HCT116 (cell line): ENCODE data around the gene KRT7. TPM values are rescaled to one million over a fixed set of nuclear protein-coding genes. Genes with fewer than 3 reads are reported as not detected.

Experiments used
- ATAC-seq: fragments of 200-7000 bp; cut with Tn5 transposase; 2 replicates; pipeline ENCODE4 v1.9.1; 2020; ENCODE audit warnings: mild to moderate bottlenecking, moderate library complexity
- BruUV-seq: library from RNA; stranded (reverse); fragments of 400-500 nt; replicated peaks from 2 replicates; lab custom pipeline; 2021; lab: Mats Ljungman, UMichigan
- CTCF ChIA-PET: fragments of 300-600 bp; sonication (Branson Sonifier 250); formaldehyde crosslinking; loops from one replicate; lab custom pipeline; 2021; ENCODE audit warnings: antibody characterized with exemption; lab: Charles Lee
- POLR2A ChIA-PET: fragments of 300-600, 350-600 bp; sonication (Branson Sonifier 250); formaldehyde crosslinking; loops from one replicate; lab custom pipeline; 2021; ENCODE audit warnings: antibody characterized with exemption; lab: Charles Lee
- RAD21 ChIA-PET, 2 experiments: fragments of 300-600 bp; sonication (Branson Sonifier 250); formaldehyde crosslinking; loops; one replicate each; lab custom pipeline; 2023; ENCODE audit warnings: low total read pairs in 2 of 2; ENCODE audit not compliant: uncharacterized antibody in 2 of 2, unreplicated experiment in 2 of 2, low non-redundant PET in 1 of 2; lab: Charles Lee
- DNase-seq: peaks from one replicate; pipeline ENCODE4 v3.0.0-alpha.2; 2010; ENCODE audit warnings: low read depth, low spot score
- H2AFZ ChIP-seq: fragments of 200-600 bp; shearing (Covaris generic), sonication (generic); 2 replicates; pipeline ENCODE4 v1.6.1; 2017; ENCODE audit warnings: low read depth, mixed run types, mixed read lengths, antibody characterized with exemption, low read length; ENCODE audit not compliant: poor library complexity, severe bottlenecking
- H3K27ac ChIP-seq: 2 replicates; pipeline ENCODE4 v1.5.1; 2012; ENCODE audit warnings: low read depth, low read length
- H3K27me3 ChIP-seq: fragments of 200-600 bp; sonication (generic); 2 replicates; pipeline ENCODE4 v1.6.1; 2016; ENCODE audit warnings: mixed run types, low read length, mixed read lengths; ENCODE audit not compliant: insufficient read depth
- H3K36me3 ChIP-seq, 2 experiments: fragments of 200-500 bp in 1 of 2; fragments of 200-600 bp in 1 of 2; sonication (Bioruptor generic) in 1 of 2; sonication (generic) in 1 of 2; 2 replicates each; pipeline versions ENCODE4 v1.5.1 to v1.6.1; 2014 to 2016; ENCODE audit warnings: low read length in 2 of 2, inconsistent platforms in 1 of 2, mixed read lengths in 1 of 2, mixed run types in 1 of 2; ENCODE audit not compliant: insufficient read depth in 2 of 2, control insufficient read depth in 1 of 2
- H3K4me1 ChIP-seq, 2 experiments: fragments of 200-600 bp in 1 of 2; sonication (generic) in 1 of 2; 2 replicates each; pipeline versions ENCODE4 v1.5.1 to v1.6.1; 2012 to 2017; ENCODE audit warnings: low read length in 2 of 2, inconsistent platforms in 1 of 2, mild to moderate bottlenecking in 1 of 2, mixed read lengths in 1 of 2, mixed run types in 1 of 2, moderate library complexity in 1 of 2; ENCODE audit not compliant: insufficient read depth in 2 of 2, control insufficient read depth in 1 of 2
- H3K4me2 ChIP-seq: fragments of 200-600 bp; sonication (generic); 2 replicates; pipeline ENCODE4 v1.6.1; 2017; ENCODE audit warnings: mixed run types, low read length, mixed read lengths
- H3K4me3 ChIP-seq, 2 experiments: fragments of 200-600 bp in 1 of 2; sonication (generic) in 1 of 2; replicated peaks in 1 of 2; 2 replicates each; pipeline ENCODE4 v1.5.1; 2011 to 2016; ENCODE audit warnings: low read length in 2 of 2, control low read depth in 1 of 2, low read depth in 1 of 2, mild to moderate bottlenecking in 1 of 2, mixed read lengths in 1 of 2, mixed run types in 1 of 2
- H3K79me2 ChIP-seq: fragments of 200-600 bp; sonication (generic); 2 replicates; pipeline ENCODE4 v1.6.1; 2017; ENCODE audit warnings: mild to moderate bottlenecking, mixed run types, low read length, moderate library complexity, mixed read lengths; ENCODE audit not compliant: insufficient read depth
- H3K9ac ChIP-seq: fragments of 200-600 bp; sonication (generic); 2 replicates; pipeline ENCODE4 v1.6.1; 2016; ENCODE audit warnings: low read length, mixed read lengths
- H3K9me2 ChIP-seq: fragments of 200-600 bp; sonication (generic), shearing (Covaris generic); 2 replicates; pipeline ENCODE4 v1.6.1; 2017; ENCODE audit warnings: mixed run types, mild to moderate bottlenecking, moderate library complexity; ENCODE audit not compliant: insufficient read depth
- H3K9me3 ChIP-seq, 2 experiments: fragments of 200-500 bp in 1 of 2; fragments of 200-600 bp in 1 of 2; sonication (Bioruptor generic) in 1 of 2; sonication (generic) in 1 of 2; 2 replicates each; pipeline ENCODE4 v1.6.1; 2014 to 2017; ENCODE audit warnings: low read length in 2 of 2, mixed read lengths in 2 of 2, inconsistent platforms in 1 of 2, low read depth in 1 of 2, mild to moderate bottlenecking in 1 of 2, mixed run types in 1 of 2, moderate library complexity in 1 of 2; ENCODE audit not compliant: control insufficient read depth in 1 of 2, insufficient read depth in 1 of 2
- H4K20me1 ChIP-seq: fragments of 200-600 bp; sonication (generic), shearing (Covaris generic); 2 replicates; pipeline ENCODE4 v1.6.1; 2017; ENCODE audit warnings: mixed run types, mild to moderate bottlenecking, moderate library complexity; ENCODE audit not compliant: insufficient read depth
- CBX3 ChIP-seq: IDR thresholded peaks from 2 replicates; pipeline ENCODE4 v1.6.1; 2012; ENCODE audit warnings: low read depth
- CEBPB ChIP-seq: IDR thresholded peaks from 2 replicates; pipeline ENCODE4 v1.6.1; 2012; ENCODE audit warnings: low read depth
- CTCF ChIP-seq, 3 experiments: fragments of 200-600 bp in 1 of 3; sonication (generic) in 1 of 3; IDR thresholded peaks in 2 of 3; conservative IDR thresholded peaks in 1 of 3; 2 replicates each; pipeline ENCODE4 v1.5.1; 2012 to 2017; ENCODE audit warnings: low read depth in 2 of 3, low read length in 2 of 3, antibody characterized with exemption in 1 of 3, borderline replicate concordance in 1 of 3, control low read depth in 1 of 3, mild to moderate bottlenecking in 1 of 3, mixed read lengths in 1 of 3, mixed run types in 1 of 3, moderate library complexity in 1 of 3; ENCODE audit not compliant: insufficient read depth in 1 of 3
- EGR1 ChIP-seq: IDR thresholded peaks from 2 replicates; pipeline ENCODE4 v1.6.1; 2012; ENCODE audit warnings: low read depth
- ELF1 ChIP-seq: IDR thresholded peaks from 2 replicates; pipeline ENCODE4 v1.6.1; 2012; ENCODE audit warnings: low read depth, borderline replicate concordance
- EZH2 ChIP-seq: fragments of 200-600 bp; sonication (generic); IDR thresholded peaks from 2 replicates; pipeline ENCODE4 v1.6.1; 2017; ENCODE audit warnings: antibody characterized with exemption, mixed run types
- EZH2phosphoT487 ChIP-seq: fragments of 200-600 bp; IDR thresholded peaks from 2 replicates; pipeline ENCODE4 v1.6.1; 2018; ENCODE audit warnings: antibody characterized with exemption, borderline replicate concordance
- JUND ChIP-seq: IDR thresholded peaks from 2 replicates; pipeline ENCODE4 v1.6.1; 2012
- POLR2A ChIP-seq: IDR thresholded peaks from 2 replicates; pipeline ENCODE4 v1.7.0; 2011; ENCODE audit warnings: borderline replicate concordance; ENCODE audit not compliant: insufficient read depth, insufficient read length; ENCODE audit errors: extremely low read depth
- POLR2AphosphoS5 ChIP-seq: IDR thresholded peaks from 2 replicates; pipeline ENCODE4 v1.6.1; 2011; ENCODE audit warnings: mild to moderate bottlenecking, low read depth, low read length, moderate library complexity
- SRF ChIP-seq: IDR thresholded peaks from 2 replicates; pipeline ENCODE4 v1.6.1; 2012; ENCODE audit warnings: low read depth
- TCF7L2 ChIP-seq: IDR thresholded peaks from 2 replicates; pipeline ENCODE4 v1.7.0; 2011; ENCODE audit warnings: borderline replicate concordance, inconsistent platforms; ENCODE audit not compliant: insufficient read depth, insufficient read length; ENCODE audit errors: extremely low read depth
- YY1 ChIP-seq: IDR thresholded peaks from 2 replicates; pipeline ENCODE4 v1.6.1; 2011; ENCODE audit warnings: low read length, low read depth, moderate library complexity, mild to moderate bottlenecking; ENCODE audit not compliant: insufficient replicate concordance; ENCODE audit errors: extremely low read depth
- ZNF274 ChIP-seq: fragments of 200-500 bp; sonication (Bioruptor generic); IDR thresholded peaks from 2 replicates; pipeline ENCODE4 v1.6.1; 2014; ENCODE audit warnings: mild to moderate bottlenecking, low read depth, low read length, inconsistent platforms
- intact Hi-C: fragments of 100-400 bp; cut with micrococcal nuclease; formaldehyde crosslinking; loops from 2 replicates; pipeline ENCODE4 v1.10.0; 2022
- total RNA-seq: library from RNA; stranded (reverse); gene quantifications from one replicate; pipeline ENCODE4 v1.2.1, GENCODE V29; 2021; ENCODE audit not compliant: unreplicated experiment
- TF ChIP-seq, protein P1 (sequence below): IDR thresholded peaks from 2 replicates; pipeline ENCODE4 v1.6.1; 2011; ENCODE audit warnings: mild to moderate bottlenecking, low read length, moderate library complexity; ENCODE audit not compliant: insufficient replicate concordance; ENCODE audit errors: extremely low read depth
- TF ChIP-seq, protein P2 (sequence below): IDR thresholded peaks from 2 replicates; pipeline ENCODE4 v1.6.1; 2012; ENCODE audit warnings: low read depth
- TF ChIP-seq, protein P3 (sequence below): IDR thresholded peaks from 2 replicates; pipeline ENCODE4 v1.6.1; 2012

The KRT7 gene
- total RNA-seq, 1 experiment from 2014 or later, result 72.6 TPM

- Histone ChIP-seq H3K4me2 (peak within 1 kb of the TSS; percentile 78), H3K4me3 (peak within 1 kb of the TSS; percentile 39 to 52)
- intact Hi-C loops, result no loop called here
- no peak for TF ChIP-seq CEBPB
- TF ChIP-seq YY1, result no peak
- no peak for TF ChIP-seq CTCF (IDR thresholded peaks at IDR 0.05 in 2 of 3, conservative IDR thresholded peaks at IDR 0.05 in 1 of 3; ENCODE audit: borderline replicate concordance in 1 of 3, insufficient read depth in 1 of 3, low read depth in 2 of 3, low read length in 2 of 3)
- TF ChIP-seq POLR2A, result no peak
- TF ChIP-seq CBX3, result no peak
- TF ChIP-seq, protein P1, sequence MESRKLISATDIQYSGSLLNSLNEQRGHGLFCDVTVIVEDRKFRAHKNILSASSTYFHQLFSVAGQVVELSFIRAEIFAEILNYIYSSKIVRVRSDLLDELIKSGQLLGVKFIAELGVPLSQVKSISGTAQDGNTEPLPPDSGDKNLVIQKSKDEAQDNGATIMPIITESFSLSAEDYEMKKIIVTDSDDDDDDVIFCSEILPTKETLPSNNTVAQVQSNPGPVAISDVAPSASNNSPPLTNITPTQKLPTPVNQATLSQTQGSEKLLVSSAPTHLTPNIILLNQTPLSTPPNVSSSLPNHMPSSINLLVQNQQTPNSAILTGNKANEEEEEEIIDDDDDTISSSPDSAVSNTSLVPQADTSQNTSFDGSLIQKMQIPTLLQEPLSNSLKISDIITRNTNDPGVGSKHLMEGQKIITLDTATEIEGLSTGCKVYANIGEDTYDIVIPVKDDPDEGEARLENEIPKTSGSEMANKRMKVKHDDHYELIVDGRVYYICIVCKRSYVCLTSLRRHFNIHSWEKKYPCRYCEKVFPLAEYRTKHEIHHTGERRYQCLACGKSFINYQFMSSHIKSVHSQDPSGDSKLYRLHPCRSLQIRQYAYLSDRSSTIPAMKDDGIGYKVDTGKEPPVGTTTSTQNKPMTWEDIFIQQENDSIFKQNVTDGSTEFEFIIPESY, result peak; percentile 42
- no peak for TF ChIP-seq JUND
- TF ChIP-seq, protein P2, sequence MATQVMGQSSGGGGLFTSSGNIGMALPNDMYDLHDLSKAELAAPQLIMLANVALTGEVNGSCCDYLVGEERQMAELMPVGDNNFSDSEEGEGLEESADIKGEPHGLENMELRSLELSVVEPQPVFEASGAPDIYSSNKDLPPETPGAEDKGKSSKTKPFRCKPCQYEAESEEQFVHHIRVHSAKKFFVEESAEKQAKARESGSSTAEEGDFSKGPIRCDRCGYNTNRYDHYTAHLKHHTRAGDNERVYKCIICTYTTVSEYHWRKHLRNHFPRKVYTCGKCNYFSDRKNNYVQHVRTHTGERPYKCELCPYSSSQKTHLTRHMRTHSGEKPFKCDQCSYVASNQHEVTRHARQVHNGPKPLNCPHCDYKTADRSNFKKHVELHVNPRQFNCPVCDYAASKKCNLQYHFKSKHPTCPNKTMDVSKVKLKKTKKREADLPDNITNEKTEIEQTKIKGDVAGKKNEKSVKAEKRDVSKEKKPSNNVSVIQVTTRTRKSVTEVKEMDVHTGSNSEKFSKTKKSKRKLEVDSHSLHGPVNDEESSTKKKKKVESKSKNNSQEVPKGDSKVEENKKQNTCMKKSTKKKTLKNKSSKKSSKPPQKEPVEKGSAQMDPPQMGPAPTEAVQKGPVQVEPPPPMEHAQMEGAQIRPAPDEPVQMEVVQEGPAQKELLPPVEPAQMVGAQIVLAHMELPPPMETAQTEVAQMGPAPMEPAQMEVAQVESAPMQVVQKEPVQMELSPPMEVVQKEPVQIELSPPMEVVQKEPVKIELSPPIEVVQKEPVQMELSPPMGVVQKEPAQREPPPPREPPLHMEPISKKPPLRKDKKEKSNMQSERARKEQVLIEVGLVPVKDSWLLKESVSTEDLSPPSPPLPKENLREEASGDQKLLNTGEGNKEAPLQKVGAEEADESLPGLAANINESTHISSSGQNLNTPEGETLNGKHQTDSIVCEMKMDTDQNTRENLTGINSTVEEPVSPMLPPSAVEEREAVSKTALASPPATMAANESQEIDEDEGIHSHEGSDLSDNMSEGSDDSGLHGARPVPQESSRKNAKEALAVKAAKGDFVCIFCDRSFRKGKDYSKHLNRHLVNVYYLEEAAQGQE, result no peak
- TF ChIP-seq, protein P3, sequence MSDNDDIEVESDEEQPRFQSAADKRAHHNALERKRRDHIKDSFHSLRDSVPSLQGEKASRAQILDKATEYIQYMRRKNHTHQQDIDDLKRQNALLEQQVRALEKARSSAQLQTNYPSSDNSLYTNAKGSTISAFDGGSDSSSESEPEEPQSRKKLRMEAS, result no peak
- TF ChIP-seq SRF, result no peak
- no peak for TF ChIP-seq EGR1
- TF ChIP-seq TCF7L2, result peak; percentile 70
- TF ChIP-seq ZNF274, result no peak
- peak; percentile 68 for TF ChIP-seq POLR2AphosphoS5
- TF ChIP-seq EZH2phosphoT487, result no peak
- TF ChIP-seq ELF1, result no peak
- no peak for TF ChIP-seq EZH2
Observed at GRCh38 chr12:52191841-52192791, 40.9 kb upstream of the KRT7 start, which contains the start of gene KRT80. Gene KRT80 (minus strand): TSS chr12:52192014. CDS start chr12:52191902, 112 bp downstream.

More at GRCh38 chr12:52191841-52192791, 40.9 kb upstream of the KRT7 start, which contains the start of gene KRT80:
- ATAC-seq (peak; percentile 88), DNase-seq (peak; percentile 97)
- ChIA-PET RAD21 (no interaction called here), CTCF (interaction anchor here (0.7 to 2.2 kb wide), 10 partner anchors 10 to 181 kb away, joined by 3 to 15 read pairs (median 6); no protein-coding TSS in a partner anchor), POLR2A (interaction anchor here (0.6 to 3.8 kb wide), 20 partner anchors 9 to 954 kb away, joined by 3 to 32 read pairs (median 4); no protein-coding TSS in a partner anchor)
- Histone ChIP-seq H3K79me2 (no peaks in the 10 kb centered on the region), H4K20me1 (no peaks in the 10 kb centered on the region), H3K36me3 (no peaks in the 10 kb centered on the region), H3K9me2 (no peaks in the 10 kb centered on the region), H3K27me3 (no peaks in the 10 kb centered on the region; the same call in 1 of the 2 replicates), H3K9me3 (no peaks in the 10 kb centered on the region), H3K27ac (peak within 1 kb of the TSS; percentile 62), H2AFZ (peak within 1 kb of the TSS; percentile 65), H3K9ac (peak within 1 kb of the TSS; percentile 68), H3K4me1 (peaks cover 55 to 87% of the 10 kb centered on the region in 2 experiments)
- TSS peak; percentile 92 for BruUV-seq
